Measurements from ENCODE around the gene LBHD1.
"Not testable (repeated sequence)": the region's sequence is repeated elsewhere in the genome, so short reads cannot be mapped to it uniquely, and the experiment has no call there.

Gene LBHD1

DNA sequence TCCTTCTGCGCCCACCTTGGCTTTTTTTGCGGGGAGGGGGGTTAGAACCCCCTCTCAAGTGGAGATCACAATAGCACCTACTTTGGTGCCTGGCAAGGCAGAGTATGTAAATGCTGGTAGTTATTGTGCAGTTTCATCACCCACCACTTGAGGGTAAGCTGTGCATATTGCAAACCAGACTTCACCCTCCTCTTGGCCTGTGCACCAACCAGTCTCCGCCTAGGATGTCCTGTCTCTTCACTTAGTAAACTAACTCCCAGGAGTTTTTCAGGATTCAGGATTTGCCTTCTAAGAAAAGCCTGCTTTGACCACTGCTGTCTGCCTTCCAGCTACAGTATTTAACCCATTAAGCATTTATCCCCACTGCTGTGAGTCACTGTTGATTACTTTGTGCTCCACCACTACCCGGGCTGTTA is 8.8 kb upstream of the LBHD1 start:
- H3K27me3 Mint-ChIP-seq = no peaks in the 10 kb centered on the region
- peaks cover 24% of the 10 kb centered on the region for H3K4me1 Mint-ChIP-seq

DNA sequence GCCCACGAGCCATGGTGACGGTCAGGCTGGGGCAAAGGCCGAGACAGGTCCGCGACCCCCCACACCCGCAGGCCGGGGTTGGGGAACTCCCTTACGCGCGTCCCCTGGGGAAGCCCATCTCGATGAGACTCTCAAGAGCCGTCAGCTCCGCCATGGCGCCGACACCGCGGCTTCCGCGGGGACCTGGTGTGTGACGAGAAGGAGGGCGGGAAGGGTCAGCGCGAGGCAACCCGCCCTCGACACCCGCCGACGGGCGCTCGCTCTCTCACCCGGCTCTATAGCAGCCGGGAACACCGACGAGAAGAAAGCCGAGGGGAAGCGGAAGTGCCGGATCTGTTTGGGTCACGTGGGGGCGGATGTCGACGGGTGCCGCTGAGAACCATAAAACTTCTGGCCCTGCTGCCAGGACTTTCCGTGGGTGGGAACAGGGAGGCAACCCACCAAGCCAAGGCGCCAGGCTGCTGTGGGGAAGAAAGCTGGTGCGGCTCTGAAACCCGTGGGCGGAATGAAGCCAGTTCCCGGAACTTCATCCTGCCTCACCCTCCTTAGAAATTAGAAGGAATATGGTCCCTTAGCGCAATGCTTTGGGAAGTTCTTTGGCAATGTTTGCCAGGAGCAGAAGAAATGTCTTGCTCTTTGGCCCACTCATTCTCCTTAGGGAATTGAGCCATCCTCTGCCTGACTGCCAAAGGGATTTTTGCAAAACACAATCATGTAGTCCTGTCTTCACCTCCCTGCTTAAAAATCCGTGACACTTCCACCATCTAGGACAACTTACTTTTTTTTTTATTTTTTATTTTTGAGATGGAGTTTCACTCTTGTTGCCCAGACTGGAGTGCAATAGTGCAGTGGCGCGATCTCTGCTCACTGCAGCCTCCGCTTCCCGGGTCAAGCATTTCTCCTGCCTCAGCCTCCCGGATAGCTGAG is 7.0 kb upstream of the LBHD1 start, which contains the start of gene UBXN1:
UBXN1 (minus strand) TSS at position 304 of the 927 bp plus-strand sequence; CDS start at position 154, 150 bp downstream.
- peaks cover 27% of the 10 kb centered on the region for H3K4me1 Mint-ChIP-seq

More for the DNA sequence above, 8.8 kb upstream of the LBHD1 start:
- no peaks in the 10 kb centered on the region for H3K9me3 Mint-ChIP-seq
- DNase-seq (ENCODE audit: low spot score in 2 of 2) (peak; percentile 27 to 50), ATAC-seq (ENCODE audit: low read depth) (peak; percentile 64)
- H3K36me3 Mint-ChIP-seq = peaks cover 9% of the 10 kb centered on the region
- H3K4me3 Mint-ChIP-seq = peak overlapping the region; percentile 65
- peak overlapping the region; percentile 58 for H3K27ac Mint-ChIP-seq

DNA sequence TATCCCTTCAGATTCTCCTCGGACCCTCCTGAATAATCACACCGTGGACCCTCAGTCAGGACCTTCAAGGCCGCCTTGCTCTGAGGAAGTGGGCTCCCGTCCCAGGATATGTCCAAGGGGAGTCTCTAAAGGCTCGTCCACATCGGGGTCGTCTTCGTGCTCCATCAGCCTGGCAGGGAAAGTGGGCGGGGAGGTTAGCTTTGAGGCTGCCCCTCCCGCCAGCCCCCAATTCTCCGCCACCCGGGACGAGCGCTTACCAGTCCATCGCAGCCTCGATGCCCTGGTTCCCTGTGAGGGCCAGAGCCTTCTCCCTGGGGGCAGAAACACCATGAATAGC is 6.3 kb upstream of the LBHD1 start:
- H3K9me3 Mint-ChIP-seq = no peaks in the 10 kb centered on the region
- DNase-seq (ENCODE audit: low spot score in 2 of 2) (no peak), ATAC-seq (ENCODE audit: low read depth) (no peak)
- H3K4me1 Mint-ChIP-seq = peaks cover 27% of the 10 kb centered on the region
- H3K27me3 Mint-ChIP-seq = no peaks in the 10 kb centered on the region
- peak overlapping the region; percentile 83 for H3K4me3 Mint-ChIP-seq
- peaks cover 11% of the 10 kb centered on the region for H3K36me3 Mint-ChIP-seq
- peak overlapping the region; percentile 97 for H3K27ac Mint-ChIP-seq

More for the DNA sequence above, 7.0 kb upstream of the LBHD1 start, which contains the start of gene UBXN1:
- DNase-seq (ENCODE audit: low spot score in 2 of 2) (peak; percentile 76 to 79), ATAC-seq (ENCODE audit: low read depth) (peak; percentile 85)
- Mint-ChIP-seq H3K36me3 (peaks cover 11% of the 10 kb centered on the region), H3K27ac (peak within 1 kb of the TSS; percentile 97), H3K4me3 (peak within 1 kb of the TSS; percentile 83), H3K27me3 (no peaks in the 10 kb centered on the region), H3K9me3 (no peaks in the 10 kb centered on the region)

DNA sequence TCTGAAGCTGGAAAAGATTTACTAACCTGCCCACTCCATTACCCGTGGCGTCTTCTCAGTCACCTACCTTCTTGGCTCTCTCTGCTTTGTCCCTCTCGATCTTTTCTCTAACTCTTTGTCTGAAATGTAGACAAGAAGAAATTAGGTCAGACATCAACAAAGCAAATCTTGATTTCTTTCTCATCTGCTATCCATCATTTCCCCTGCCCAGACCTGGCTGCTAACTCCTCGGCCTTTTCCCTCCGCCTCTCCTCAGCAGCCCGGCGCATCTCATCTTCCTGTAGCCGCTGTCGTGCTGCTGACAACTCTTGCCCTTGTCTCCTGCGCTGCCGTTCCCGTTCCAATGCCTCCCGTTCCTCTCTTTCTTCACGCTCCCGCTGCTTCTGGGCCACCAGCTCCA is 5.6 kb upstream of the LBHD1 start:
- Mint-ChIP-seq H3K9me3 (no peaks in the 10 kb centered on the region), H3K4me1 (peaks cover 27% of the 10 kb centered on the region), H3K27me3 (no peaks in the 10 kb centered on the region), H3K36me3 (peaks cover 11% of the 10 kb centered on the region), H3K27ac (peak overlapping the region; percentile 97), H3K4me3 (peak overlapping the region; percentile 83)
- no peak for ATAC-seq (ENCODE audit: low read depth)
- DNase-seq (ENCODE audit: low spot score in 2 of 2) = no peak

DNA sequence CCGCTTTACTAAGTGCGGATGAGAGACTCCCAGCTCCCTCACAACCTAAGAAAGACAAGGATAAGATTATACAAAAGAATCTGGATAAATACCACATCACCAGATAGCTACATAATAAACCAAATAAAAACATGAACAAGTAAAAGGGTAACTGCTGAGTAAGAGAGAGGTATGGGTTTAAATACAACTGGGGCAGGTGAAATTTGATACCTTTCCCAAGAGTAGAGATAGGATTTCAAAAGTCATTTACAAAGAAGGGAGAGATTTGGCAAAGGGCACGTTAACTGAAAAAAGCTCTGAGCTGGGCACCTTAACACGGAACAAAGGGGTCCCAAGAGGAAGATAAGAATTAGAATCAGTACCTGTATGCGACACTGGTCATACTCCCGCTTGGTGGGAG is 5.1 kb upstream of the LBHD1 start:
- Mint-ChIP-seq H3K4me3 (peak overlapping the region; percentile 83), H3K36me3 (peaks cover 11% of the 10 kb centered on the region)

DNA sequence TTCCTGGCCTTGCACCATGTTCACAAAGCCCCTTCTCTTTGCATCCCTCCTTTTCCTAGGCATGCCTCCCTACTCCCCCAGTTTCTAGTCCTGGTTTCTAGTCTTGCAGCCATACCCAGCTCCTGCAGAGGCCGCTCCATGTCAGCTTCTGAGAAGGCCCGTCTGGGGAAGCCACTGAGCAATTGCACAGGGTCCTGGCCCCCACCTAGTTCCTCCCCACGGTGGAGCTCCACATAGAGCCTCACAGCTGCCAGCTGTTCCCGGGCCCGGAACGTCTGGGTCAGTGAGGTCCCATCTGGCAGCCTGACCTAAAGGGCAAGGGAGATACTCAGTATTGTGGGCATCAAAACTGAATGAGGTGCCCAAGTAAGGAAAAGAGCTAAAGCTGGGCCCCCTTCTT is 4.6 kb upstream of the LBHD1 start:
- peak overlapping the region; percentile 97 for H3K27ac Mint-ChIP-seq
- H3K4me3 Mint-ChIP-seq = no peak overlapping the region
- no peaks in the 10 kb centered on the region for H3K9me3 Mint-ChIP-seq
- DNase-seq (ENCODE audit: low spot score in 2 of 2) = no peak
- H3K36me3 Mint-ChIP-seq = peaks cover 11% of the 10 kb centered on the region
- H3K4me1 Mint-ChIP-seq = peaks cover 30% of the 10 kb centered on the region
- ATAC-seq (ENCODE audit: low read depth) = no peak
- no peaks in the 10 kb centered on the region for H3K27me3 Mint-ChIP-seq

More for the DNA sequence above, 5.1 kb upstream of the LBHD1 start:
- Mint-ChIP-seq H3K27ac (peak overlapping the region; percentile 97), H3K4me1 (peaks cover 29% of the 10 kb centered on the region), H3K9me3 (no peaks in the 10 kb centered on the region), H3K27me3 (no peaks in the 10 kb centered on the region)
- ATAC-seq (ENCODE audit: low read depth) (no peak), DNase-seq (ENCODE audit: low spot score in 2 of 2) (no peak)

DNA sequence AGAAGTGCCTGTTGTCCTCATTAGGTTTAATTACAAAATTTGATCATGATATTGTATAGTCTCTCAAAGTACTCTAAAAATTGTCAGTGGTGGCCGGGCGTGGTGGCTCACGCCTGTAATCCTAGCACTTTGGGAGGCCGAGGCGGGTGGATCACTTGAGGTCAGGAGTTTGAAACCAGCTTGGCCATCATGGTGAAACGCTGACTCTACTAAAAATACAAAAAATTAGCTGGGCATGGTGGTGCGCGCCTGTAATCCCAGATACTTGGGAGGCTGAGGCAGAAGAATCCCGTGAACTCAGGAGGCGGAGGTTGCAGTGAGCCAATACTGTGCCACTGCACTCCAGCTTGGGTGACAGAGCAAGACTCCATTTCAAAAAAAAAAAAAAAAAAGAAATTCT is 3.3 kb upstream of the LBHD1 start:
- H3K27me3 Mint-ChIP-seq; DNase-seq (ENCODE audit: low spot score in 2 of 2); ATAC-seq (ENCODE audit: low read depth); H3K4me3 Mint-ChIP-seq; H3K27ac Mint-ChIP-seq; H3K9me3 Mint-ChIP-seq: not testable (repeated sequence)
- H3K36me3 Mint-ChIP-seq = peaks cover 11% of the 10 kb centered on the region
- peaks cover 24% of the 10 kb centered on the region for H3K4me1 Mint-ChIP-seq

DNA sequence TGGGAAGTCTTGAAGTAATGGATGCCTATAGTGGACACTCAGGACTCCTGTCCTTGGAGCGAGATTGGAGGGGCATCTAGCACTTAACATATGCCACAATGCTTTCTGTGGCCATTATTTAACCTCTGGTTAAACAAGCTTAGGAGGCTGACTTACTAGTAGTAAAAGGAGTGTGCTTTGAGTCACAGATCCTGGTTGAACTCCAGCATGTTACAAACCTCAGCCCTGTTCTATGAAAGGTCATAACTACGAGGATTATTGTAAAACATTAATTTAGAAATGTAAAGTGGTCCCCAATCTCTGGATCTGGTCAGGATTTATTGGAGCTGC is 1.1 kb upstream of the LBHD1 start:
- H3K9me3 Mint-ChIP-seq = no peaks in the 10 kb centered on the region
- DNase-seq (ENCODE audit: low spot score in 2 of 2) (no peak), ATAC-seq (ENCODE audit: low read depth) (no peak)
- peaks cover 23% of the 10 kb centered on the region for H3K4me1 Mint-ChIP-seq
- H3K27me3 Mint-ChIP-seq = no peaks in the 10 kb centered on the region
- H3K36me3 Mint-ChIP-seq = peaks cover 11% of the 10 kb centered on the region
- peak overlapping the region; percentile 98 for H3K4me3 Mint-ChIP-seq
- peak overlapping the region; percentile 92 for H3K27ac Mint-ChIP-seq

DNA sequence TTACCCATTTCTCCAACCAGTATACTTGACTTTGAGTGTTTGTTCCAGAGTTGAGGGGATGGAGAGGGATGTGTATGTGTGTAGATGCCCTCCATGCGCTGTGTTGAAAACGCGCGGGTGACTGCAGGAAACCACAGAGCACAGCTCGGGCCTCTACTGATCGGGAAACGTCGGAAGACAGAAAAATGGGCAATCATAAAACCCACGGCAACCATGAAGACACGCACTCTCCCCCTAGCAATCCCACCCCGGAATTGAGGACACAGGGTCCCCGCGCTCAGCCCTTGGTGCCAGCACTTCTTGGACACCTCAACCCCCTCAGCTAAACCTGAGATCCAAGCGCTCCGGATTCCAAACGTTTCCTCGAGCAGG is 845 bp downstream of the LBHD1 start:
- no peaks in the 10 kb centered on the region for H3K27me3 Mint-ChIP-seq
- peak overlapping the region; percentile 92 for H3K27ac Mint-ChIP-seq
- peaks cover 20% of the 10 kb centered on the region for H3K4me1 Mint-ChIP-seq
- H3K4me3 Mint-ChIP-seq = peak overlapping the region; percentile 98
- no peak for DNase-seq (ENCODE audit: low spot score in 2 of 2)
- H3K9me3 Mint-ChIP-seq = no peaks in the 10 kb centered on the region
- ATAC-seq (ENCODE audit: low read depth) = peak; percentile 14
- H3K36me3 Mint-ChIP-seq = peaks cover 3% of the 10 kb centered on the region

DNA sequence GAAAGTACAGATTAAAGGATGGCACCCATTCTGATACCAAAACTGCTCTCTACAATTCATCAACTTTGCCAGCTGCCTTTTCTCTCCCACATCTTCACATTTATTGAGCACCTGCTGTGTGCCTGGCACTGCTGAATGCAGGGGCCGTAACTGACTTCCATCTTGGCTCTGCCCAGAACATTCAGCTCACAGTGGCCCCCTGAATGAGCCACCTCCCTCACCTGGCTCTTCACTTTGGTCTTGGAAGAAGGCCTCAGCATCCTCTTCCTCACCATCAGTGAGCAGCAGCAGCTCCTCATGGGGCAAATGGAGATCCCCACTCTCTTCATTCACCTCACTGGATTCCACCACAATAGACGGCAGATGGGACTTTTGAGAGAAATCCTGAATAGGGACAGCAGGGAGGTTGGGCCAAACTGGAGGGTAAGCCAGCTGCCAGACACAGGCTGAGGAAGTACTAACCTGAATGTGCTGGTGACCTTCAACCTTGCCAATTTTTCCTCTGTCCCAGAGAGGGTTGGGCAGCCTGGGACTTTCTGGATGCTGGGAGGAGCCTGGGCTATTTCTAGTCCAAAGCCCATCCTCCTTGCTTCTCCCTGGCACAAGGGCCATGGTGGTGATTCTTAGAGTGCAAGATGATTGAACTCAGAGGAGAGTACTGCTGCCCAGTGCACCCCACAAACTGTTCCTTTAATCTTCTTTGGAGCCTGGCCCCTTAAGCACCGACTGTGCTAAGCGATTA is 2.5 kb downstream of the LBHD1 start:
- H3K27ac Mint-ChIP-seq = no peak overlapping the region
- H3K4me3 Mint-ChIP-seq = no peak overlapping the region
- DNase-seq (ENCODE audit: low spot score in 2 of 2) (no peak), ATAC-seq (ENCODE audit: low read depth) (no peak)
- no peaks in the 10 kb centered on the region for H3K36me3 Mint-ChIP-seq
- peaks cover 17% of the 10 kb centered on the region for H3K4me1 Mint-ChIP-seq
- no peaks in the 10 kb centered on the region for H3K27me3 Mint-ChIP-seq
- no peaks in the 10 kb centered on the region for H3K9me3 Mint-ChIP-seq

DNA sequence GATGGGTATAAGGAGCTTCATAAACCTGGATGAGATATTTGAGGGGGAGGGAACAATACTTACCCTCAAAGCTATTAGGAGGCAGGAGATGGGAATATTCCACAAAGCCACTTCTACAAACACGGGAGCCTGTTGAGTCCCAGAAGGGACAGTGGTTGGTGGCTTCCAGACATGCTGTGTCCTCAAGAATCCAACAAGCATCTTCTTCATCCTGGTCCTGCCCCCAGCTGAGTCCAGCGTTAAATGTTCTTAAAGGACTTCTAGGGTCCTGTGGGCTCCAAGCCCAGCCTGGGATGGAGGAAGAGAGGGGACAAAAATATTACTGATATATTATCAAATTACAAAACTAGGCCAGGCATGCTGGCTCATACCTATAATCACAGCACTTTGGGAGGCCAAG is 4.6 kb downstream of the LBHD1 start:
- no peak for ATAC-seq (ENCODE audit: low read depth)
- H3K4me3 Mint-ChIP-seq = peak overlapping the region; percentile 21
- H3K36me3 Mint-ChIP-seq = peaks cover 2% of the 10 kb centered on the region
- H3K9me3 Mint-ChIP-seq = no peaks in the 10 kb centered on the region
- peak overlapping the region; percentile 90 for H3K27ac Mint-ChIP-seq
- peaks cover 21% of the 10 kb centered on the region for H3K4me1 Mint-ChIP-seq
- H3K27me3 Mint-ChIP-seq = no peaks in the 10 kb centered on the region
- DNase-seq (ENCODE audit: low spot score in 2 of 2) = no peak

DNA sequence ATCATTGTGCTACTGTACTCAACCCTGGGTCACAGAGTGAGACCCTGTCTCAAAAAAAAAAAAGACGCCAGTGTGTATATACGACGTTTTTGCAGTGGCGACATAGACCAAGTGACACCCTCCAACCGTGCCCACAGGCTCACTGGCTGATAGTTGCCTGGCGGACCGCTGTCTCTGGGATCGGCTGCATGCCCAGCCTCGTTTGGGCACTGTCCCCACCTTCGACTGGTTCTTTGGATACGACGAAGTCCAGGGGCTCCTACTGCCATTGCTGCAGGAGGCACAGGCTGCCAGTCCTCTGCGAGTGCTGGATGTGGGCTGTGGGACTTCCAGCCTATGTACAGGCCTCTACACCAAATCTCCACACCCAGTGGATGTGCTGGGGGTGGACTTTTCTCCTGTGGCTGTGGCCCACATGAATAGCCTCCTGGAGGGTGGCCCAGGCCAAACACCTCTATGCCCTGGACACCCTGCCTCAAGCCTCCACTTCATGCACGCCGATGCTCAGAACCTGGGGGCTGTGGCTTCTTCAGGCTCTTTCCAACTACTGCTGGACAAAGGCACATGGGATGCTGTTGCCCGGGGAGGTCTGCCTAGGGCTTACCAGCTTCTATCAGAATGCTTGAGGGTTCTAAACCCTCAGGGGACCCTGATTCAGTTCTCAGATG is 5.7 kb downstream of the LBHD1 start:
- Mint-ChIP-seq H3K4me1 (peaks cover 18% of the 10 kb centered on the region), H3K4me3 (peak overlapping the region; percentile 91), H3K27ac (peak overlapping the region; percentile 90), H3K9me3 (no peaks in the 10 kb centered on the region), H3K27me3 (no peaks in the 10 kb centered on the region), H3K36me3 (peaks cover 2% of the 10 kb centered on the region)
- ATAC-seq (ENCODE audit: low read depth) (no peak), DNase-seq (ENCODE audit: low spot score in 2 of 2) (no peak)

DNA sequence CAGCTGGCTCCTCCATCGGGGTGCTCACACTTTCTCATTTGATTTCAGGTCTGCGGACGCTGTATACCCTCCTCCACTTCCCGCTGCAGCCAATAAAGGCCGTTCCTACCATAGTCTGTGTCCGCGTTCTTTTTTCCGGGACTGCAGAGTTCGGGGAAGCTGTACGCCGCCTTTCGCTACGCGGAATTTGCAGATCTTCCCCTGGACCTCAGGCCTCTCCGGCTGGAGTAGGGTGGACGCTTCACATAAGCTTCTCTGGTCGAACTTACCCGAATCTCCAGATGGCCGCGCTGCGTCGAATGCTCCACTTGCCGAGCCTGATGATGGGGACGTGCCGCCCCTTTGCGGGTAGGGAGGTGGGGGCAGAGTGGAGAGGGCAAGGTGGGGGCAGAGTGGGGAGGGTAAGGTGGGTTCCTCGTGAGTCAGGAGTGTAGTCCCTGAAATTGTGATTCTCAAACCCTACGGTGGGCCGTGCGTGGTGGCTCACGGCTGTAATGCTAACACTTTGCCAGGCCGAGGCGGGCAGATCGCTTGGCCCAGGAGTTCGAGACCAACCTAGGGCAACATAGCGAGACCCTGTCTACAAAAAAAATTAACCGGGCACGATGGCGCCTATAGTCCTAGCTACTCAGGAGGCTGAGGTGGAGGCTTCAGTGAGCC is 6.3 kb downstream of the LBHD1 start:
- Mint-ChIP-seq H3K4me3 (peak overlapping the region; percentile 91), H3K27me3 (no peaks in the 10 kb centered on the region), H3K36me3 (peaks cover 2% of the 10 kb centered on the region), H3K4me1 (peaks cover 18% of the 10 kb centered on the region), H3K9me3 (no peaks in the 10 kb centered on the region), H3K27ac (peak overlapping the region; percentile 90)
- DNase-seq (ENCODE audit: low spot score in 2 of 2) (peak in 1 of 2 donors; percentile 47), ATAC-seq (ENCODE audit: low read depth) (peak; percentile 26)
